Suprapubic skin (tissue), 4 donors: ENCODE measurements around the gene MYO9A.

Experiments
- CTCF ChIP-seq, 2 donors: fragments of 200-600 bp in 1 of 2; fragments of 450-650 bp in 1 of 2; sonication (generic) in 1 of 2; IDR thresholded peaks; one replicate each; pipeline ENCODE4 v1.5.1; 2016 to 2019; ENCODE audit warnings: antibody characterized with exemption in 2 of 2, mild to moderate bottlenecking in 1 of 2, moderate library complexity in 1 of 2
- EP300 ChIP-seq: sonication (generic); formaldehyde crosslinking; IDR thresholded peaks from one replicate; pipeline ENCODE4 v1.6.1; 2017; ENCODE audit warnings: antibody characterized with exemption
- POLR2A ChIP-seq, 2 donors: fragments of 450-650 bp; IDR thresholded peaks; one replicate each; pipeline ENCODE4 v1.6.1; 2017; ENCODE audit warnings: antibody characterized with exemption in 2 of 2, mild to moderate bottlenecking in 2 of 2, moderate library complexity in 2 of 2
- POLR2AphosphoS5 ChIP-seq, 3 donors: sonication (generic); formaldehyde crosslinking; IDR thresholded peaks; one replicate each; pipeline ENCODE4 v1.6.1; 2017; ENCODE audit warnings: antibody characterized with exemption in 3 of 3

DNA sequence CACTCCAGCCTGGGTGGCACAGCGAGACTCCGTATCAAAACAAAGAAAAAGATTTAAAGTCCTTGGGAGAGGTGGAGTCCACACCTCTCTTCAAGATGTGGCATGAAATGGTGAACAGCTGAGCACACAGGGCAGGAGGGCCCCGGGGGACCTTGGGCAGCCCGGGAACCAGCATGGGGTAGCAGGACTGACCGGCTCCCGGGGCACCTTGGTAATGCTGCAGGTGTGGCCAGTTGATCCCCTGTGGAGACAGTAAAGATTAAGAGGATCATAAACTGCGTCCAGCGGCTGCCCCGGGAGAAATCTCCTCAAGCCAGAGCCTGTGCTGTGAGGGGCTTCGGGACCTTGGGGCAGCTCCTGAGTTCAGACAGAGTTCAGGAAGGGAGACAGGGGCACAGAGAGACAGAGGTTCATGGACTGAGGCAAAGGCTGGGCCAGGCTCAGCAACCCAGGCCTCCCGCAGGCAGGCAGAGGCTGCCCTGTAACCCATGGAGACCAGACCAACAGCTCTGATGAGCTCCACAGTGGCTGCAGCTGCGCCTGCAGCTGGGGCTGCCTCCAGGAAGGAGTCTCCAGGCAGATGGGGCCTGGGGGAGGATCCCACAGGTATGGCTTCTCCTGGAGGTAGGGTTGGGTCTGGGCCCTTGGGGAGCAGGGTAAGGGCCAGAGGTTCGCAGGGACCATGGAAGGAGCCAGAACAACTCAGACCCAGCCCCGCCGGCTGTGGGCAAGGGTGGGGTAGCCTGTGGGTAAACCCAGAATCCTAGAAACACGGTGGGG is 307.5 kb downstream of the MYO9A start, which contains the start of gene NR2E3:
- TF ChIP-seq CTCF (IDR thresholded peaks at IDR 0.05) (no peak), POLR2A (IDR thresholded peaks at IDR 0.05) (no peak), POLR2AphosphoS5 (IDR thresholded peaks at IDR 0.05) (no peak), EP300 (no peak)
